Endothelial cell of umbilical vein (primary cell): ENCODE measurements around the gene C1orf185. TPM values are rescaled to one million over a fixed set of nuclear protein-coding genes. Genes with fewer than 3 reads are reported as not detected.

Experiments used
- BruUV-seq: library from RNA; stranded (reverse); fragments of 400-500 nt; replicated peaks from 2 replicates; lab custom pipeline; 2021; lab: Mats Ljungman, UMichigan
- CTCF ChIA-PET: fragments of 300-600, 350-600 bp; sonication (Branson Sonifier 250); formaldehyde crosslinking; loops from one replicate; lab custom pipeline; 2021; ENCODE audit warnings: antibody characterized with exemption, inconsistent platforms; lab: Charles Lee
- POLR2A ChIA-PET: fragments of 300-600, 350-600 bp; sonication (Branson Sonifier 250); formaldehyde crosslinking; loops from one replicate; lab custom pipeline; 2021; ENCODE audit warnings: antibody characterized with exemption, inconsistent platforms; lab: Charles Lee
- DNase-seq: peaks from one replicate; pipeline ENCODE4 v3.0.0-alpha.2; 2011; ENCODE audit warnings: low read depth, low spot score
- FAIRE-seq: peaks from 2 replicates; lab custom pipeline; 2011; peaks lifted over from hg19 to GRCh38; lab: Jason Lieb, UNC
- H2AFZ ChIP-seq: 2 replicates; pipeline ENCODE4 v1.6.0; 2012; ENCODE audit warnings: low read depth, low read length, control low read depth, inconsistent platforms
- H3K27ac ChIP-seq: 2 replicates; pipeline ENCODE4 v1.5.1; 2011; ENCODE audit warnings: low read depth, mild to moderate bottlenecking, control low read depth, low read length, moderate library complexity; ENCODE audit not compliant: insufficient read depth
- H3K27me3 ChIP-seq, 2 experiments: 2 replicates each; pipeline versions ENCODE4 v1.6.0 to v1.6.1; 2011; ENCODE audit warnings: low read length in 2 of 2, mixed read lengths in 1 of 2; ENCODE audit not compliant: control insufficient read depth in 2 of 2, insufficient read depth in 2 of 2
- H3K36me3 ChIP-seq, 2 experiments: 2 replicates in 1 of 2; 3 replicates in 1 of 2; pipeline ENCODE4 v1.5.1; 2011; ENCODE audit warnings: low read length in 2 of 2, mild to moderate bottlenecking in 1 of 2, moderate library complexity in 1 of 2; ENCODE audit not compliant: control insufficient read depth in 2 of 2, insufficient read depth in 2 of 2; ENCODE audit errors: extremely low read depth in 1 of 2
- H3K4me1 ChIP-seq: 3 replicates; pipeline ENCODE4 v1.5.1; 2011; ENCODE audit warnings: mild to moderate bottlenecking, low read length; ENCODE audit not compliant: control insufficient read depth, insufficient read depth; ENCODE audit errors: extremely low read depth
- H3K4me2 ChIP-seq: 2 replicates; pipeline ENCODE4 v1.6.1; 2011; ENCODE audit warnings: low read length, control low read depth, mixed read lengths; ENCODE audit not compliant: insufficient read depth
- H3K4me3 ChIP-seq, 3 experiments: fragments of 200-600 bp in 1 of 3; sonication (generic), shearing (Covaris generic) in 1 of 3; replicated peaks in 1 of 3; 2 replicates each; pipeline ENCODE4 v1.5.1; 2011 to 2016; ENCODE audit warnings: control low read depth in 3 of 3, low read length in 3 of 3, mild to moderate bottlenecking in 2 of 3, inconsistent platforms in 1 of 3, low read depth in 1 of 3, moderate library complexity in 1 of 3; ENCODE audit not compliant: insufficient read depth in 1 of 3
- H3K79me2 ChIP-seq: 2 replicates; pipeline ENCODE4 v1.6.0; 2012; ENCODE audit warnings: low read length, inconsistent platforms; ENCODE audit not compliant: control insufficient read depth, insufficient read depth
- H3K9ac ChIP-seq: replicated peaks from 2 replicates; pipeline ENCODE3; 2011; ENCODE audit warnings: low read length, control low read depth; ENCODE audit not compliant: insufficient read depth; ENCODE audit errors: extremely low read depth
- H3K9me1 ChIP-seq: replicated peaks from 3 replicates; pipeline ENCODE4 v1.6.0; 2011; ENCODE audit warnings: mild to moderate bottlenecking, low read length; ENCODE audit not compliant: control insufficient read depth, insufficient read depth; ENCODE audit errors: extremely low read depth
- H3K9me3 ChIP-seq: replicated peaks from 2 replicates; pipeline ENCODE4 v1.5.1; 2012; ENCODE audit warnings: low read length, inconsistent platforms; ENCODE audit not compliant: control insufficient read depth, insufficient read depth
- H4K20me1 ChIP-seq: replicated peaks from 2 replicates; pipeline ENCODE3; 2011; ENCODE audit warnings: mild to moderate bottlenecking, low read length; ENCODE audit not compliant: control insufficient read depth, insufficient read depth; ENCODE audit errors: extremely low read depth
- CTCF ChIP-seq, 2 donors: IDR thresholded peaks; 1 replicate in 1 of 2; 2 replicates in 1 of 2; pipeline ENCODE4 v1.5.1; 2011; ENCODE audit warnings: low read length in 2 of 2, mild to moderate bottlenecking in 2 of 2, moderate library complexity in 2 of 2, control low read depth in 1 of 2, inconsistent platforms in 1 of 2, low read depth in 1 of 2; ENCODE audit not compliant: insufficient read depth in 1 of 2; ENCODE audit errors: extremely low read depth in 1 of 2
- EZH2 ChIP-seq: IDR thresholded peaks from 2 replicates; pipeline ENCODE4 v1.6.1; 2012; ENCODE audit warnings: borderline replicate concordance, low read depth, mild to moderate bottlenecking, moderate library complexity, low read length, inconsistent platforms; ENCODE audit not compliant: severe bottlenecking
- FOS ChIP-seq: IDR thresholded peaks from 2 replicates; pipeline ENCODE4 v1.6.1; 2011; ENCODE audit warnings: mild to moderate bottlenecking, low read length, moderate library complexity, borderline replicate concordance; ENCODE audit not compliant: insufficient read depth
- GATA2 ChIP-seq: IDR thresholded peaks from 2 replicates; pipeline ENCODE4 v1.7.0; 2011; ENCODE audit warnings: low read depth, mild to moderate bottlenecking, moderate library complexity, mixed read lengths, low read length; ENCODE audit not compliant: insufficient read length, insufficient read depth
- JUN ChIP-seq: IDR thresholded peaks from 2 replicates; pipeline ENCODE4 v1.6.1; 2011; ENCODE audit warnings: borderline replicate concordance, low read depth; ENCODE audit not compliant: insufficient read length, insufficient read depth
- MAX ChIP-seq: IDR thresholded peaks from 2 replicates; pipeline ENCODE4 v1.6.1; 2011; ENCODE audit not compliant: insufficient read depth, insufficient read length
- MYC ChIP-seq: IDR thresholded peaks from one replicate; pipeline ENCODE4 v1.6.1; 2011; ENCODE audit warnings: mild to moderate bottlenecking, low read depth, low read length
- POLR2A ChIP-seq: IDR thresholded peaks from 2 replicates; pipeline ENCODE4 v1.6.1; 2012; ENCODE audit warnings: low read depth, mild to moderate bottlenecking, control low read depth, low read length
- POLR2AphosphoS5 ChIP-seq: IDR thresholded peaks from 2 replicates; pipeline ENCODE4 v1.6.1; 2012; ENCODE audit warnings: low read depth, mild to moderate bottlenecking, control low read depth, low read length, moderate library complexity; ENCODE audit not compliant: insufficient read depth
- dilution Hi-C: fragments of 300-500 bp; cut with MboI; formaldehyde crosslinking; loops from one replicate; pipeline ENCODE4 v1.15.0; 2019; ENCODE audit warnings: low sequenced_read_pairs; ENCODE audit not compliant: extremely low pct_ligation_motif_present
- intact Hi-C: fragments of 100-400 bp; cut with micrococcal nuclease; formaldehyde crosslinking; loops from one replicate; pipeline ENCODE4 v1.10.0; 2022
- polyA plus RNA-seq, 4 experiments: library from polyadenylated mRNA; depleted of rRNA in 3 of 4; stranded (reverse) in 3 of 4; unstranded in 1 of 4; fragments of >200 nt; gene quantifications; 2 replicates each; pipeline versions ENCODE4 v1.2.1 to v1.2.3, GENCODE V29; 2011 to 2012; ENCODE audit warnings: missing spikeins in 1 of 4
- total RNA-seq: library from RNA; stranded (reverse); gene quantifications from 2 replicates; pipeline ENCODE4 v1.2.3, GENCODE V29; 2021

The C1orf185 gene
- total and polyA plus RNA-seq, 2 donors (not counting 3 experiments of a cell fraction or from before 2014, with no cell fraction given), result not detected

- CTCF ChIA-PET, result no interaction called here
- Histone ChIP-seq H3K9ac (no peak overlapping the region), H2AFZ (no peak overlapping the region), H3K4me1 (no peaks in the 10 kb centered on the region), H3K9me3 (no peaks in the 10 kb centered on the region), H3K4me2 (no peak overlapping the region), H3K9me1 (no peaks in the 10 kb centered on the region), H3K27ac (no peak overlapping the region), H3K27me3 (peaks cover 8 to 17% of the 10 kb centered on the region in 2 experiments), H3K79me2 (no peaks in the 10 kb centered on the region), H3K36me3 (no peaks in the 10 kb centered on the region), H4K20me1 (no peaks in the 10 kb centered on the region), H3K4me3 (no peak overlapping the region)
- POLR2A ChIA-PET, result no interaction called here
- no TSS peak for BruUV-seq
- no peak for FAIRE-seq
- TF ChIP-seq EZH2 (no peak), FOS (peak; percentile 26)
- dilution Hi-C loops (no loop called here), intact Hi-C loops (no loop called here)
- no peak for DNase-seq
Measured at GRCh38 chr1:51071291-51072042, 30.6 kb upstream of the C1orf185 start.

GRCh38 chr1:51072043-51072439 lies 30.0 kb upstream of the C1orf185 start:
- Histone ChIP-seq H2AFZ (no peak overlapping the region), H4K20me1 (no peaks in the 10 kb centered on the region), H3K9ac (no peak overlapping the region), H3K4me3 (no peak overlapping the region), H3K79me2 (no peaks in the 10 kb centered on the region), H3K27me3 (peaks cover 8 to 20% of the 10 kb centered on the region in 2 experiments), H3K4me2 (no peak overlapping the region), H3K4me1 (no peaks in the 10 kb centered on the region), H3K27ac (no peak overlapping the region), H3K36me3 (no peaks in the 10 kb centered on the region), H3K9me1 (no peaks in the 10 kb centered on the region), H3K9me3 (no peaks in the 10 kb centered on the region)
- no peak for DNase-seq
- FAIRE-seq, result no peak
- dilution Hi-C loops, result no loop called here
- POLR2A ChIA-PET, result no interaction called here
- no TSS peak for BruUV-seq
- intact Hi-C loops, result no loop called here
- no peak for TF ChIP-seq POLR2A
- TF ChIP-seq GATA2, result no peak
- TF ChIP-seq MYC, result no peak
- TF ChIP-seq CTCF (IDR thresholded peaks at IDR 0.05; ENCODE audit: extremely low read depth in 1 of 2, insufficient read depth in 1 of 2, low read depth in 1 of 2, low read length in 2 of 2), result no peak
- TF ChIP-seq FOS, result no peak
- no peak for TF ChIP-seq POLR2AphosphoS5
- no peak for TF ChIP-seq JUN
- TF ChIP-seq MAX, result no peak
- TF ChIP-seq EZH2, result no peak
- CTCF ChIA-PET, result no interaction called here
